LNCaP clone FGC (cell line): Measurements from ENCODE around the gene LRRC59.

Experiments
- DNase-seq: peaks from one replicate; pipeline ENCODE4 v3.0.0-alpha.2; 2011; ENCODE audit warnings: low read depth
- H3K4me3 ChIP-seq: 2 replicates; pipeline ENCODE4 v1.5.1; 2011; ENCODE audit warnings: mild to moderate bottlenecking, low read depth, low read length, control low read depth
- CTCF ChIP-seq: IDR thresholded peaks from 2 replicates; pipeline ENCODE4 v1.5.1; 2012; ENCODE audit warnings: mild to moderate bottlenecking; ENCODE audit not compliant: control insufficient read depth, insufficient read depth; ENCODE audit errors: extremely low read depth

Gene LRRC59

GRCh38 chr17:50364061-50364458, 33.3 kb downstream of the LRRC59 start:
- TF ChIP-seq CTCF: no peak
- no peak overlapping the region for H3K4me3 ChIP-seq
- no peak for DNase-seq

- DNase-seq: no peak
- TF ChIP-seq CTCF: no peak
- H3K4me3 ChIP-seq: no peak overlapping the region
Measured at GRCh38 chr17:50363217-50364060, 33.9 kb downstream of the LRRC59 start.

DNA sequence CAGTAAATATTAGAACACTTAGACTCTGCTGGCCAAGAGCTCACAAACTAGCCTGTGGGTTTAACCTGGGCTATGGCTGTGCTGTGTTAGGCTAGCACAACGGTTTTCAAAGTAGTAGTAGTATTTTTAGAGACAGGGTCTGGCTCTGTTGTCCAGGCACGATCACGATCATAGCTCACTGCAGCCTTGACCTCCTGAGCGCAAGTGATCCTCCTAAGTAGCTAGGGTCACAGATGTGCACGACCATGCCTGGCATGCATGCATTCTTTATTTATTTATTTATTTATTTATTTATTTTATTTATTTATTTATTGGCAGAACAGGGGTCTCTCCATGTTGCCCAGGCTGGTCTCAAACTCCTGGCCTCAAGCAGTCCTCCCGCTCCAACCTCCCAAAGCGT, 34.7 kb downstream of the LRRC59 start:
- no peak for TF ChIP-seq CTCF
- no peak overlapping the region for H3K4me3 ChIP-seq
- DNase-seq: no peak

- TF ChIP-seq CTCF: peak; percentile 78
- peak; percentile 18 for DNase-seq
- no peak overlapping the region for H3K4me3 ChIP-seq
Measured at GRCh38 chr17:50361561-50362480, 35.5 kb downstream of the LRRC59 start.

DNA sequence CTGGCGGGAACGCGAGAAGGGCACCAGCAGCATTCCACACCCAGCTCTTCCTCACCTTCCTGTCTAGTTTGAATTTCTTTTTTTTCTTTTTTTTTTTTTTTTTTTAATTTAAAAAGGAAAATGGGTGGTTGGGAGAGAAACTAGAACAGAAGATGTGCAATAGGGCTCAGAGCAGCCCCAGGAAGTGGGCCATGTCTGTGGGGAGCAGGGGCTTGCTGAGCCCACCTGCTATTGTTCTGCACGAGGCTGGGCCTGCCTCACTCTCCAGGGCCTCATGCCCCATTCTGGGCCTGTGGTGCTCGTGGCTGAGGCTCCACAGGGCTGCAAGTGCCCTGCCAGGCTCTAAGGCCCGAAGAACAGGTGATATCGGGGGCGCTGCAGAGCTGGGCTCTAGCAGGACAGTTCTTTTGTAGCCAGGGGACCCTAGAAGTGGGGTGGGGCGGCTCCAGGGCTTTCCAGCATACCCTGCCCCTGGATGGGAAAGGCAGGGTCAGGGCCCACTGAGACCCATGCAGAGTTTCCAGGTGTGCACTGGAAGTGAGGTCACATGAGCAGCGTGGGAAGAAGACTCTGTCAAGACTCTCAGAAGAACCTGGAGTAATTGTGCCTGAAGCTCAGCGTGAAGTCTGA, 36.7 kb downstream of the LRRC59 start:
- DNase-seq: no peak
- no peak for TF ChIP-seq CTCF

GRCh38 chr17:50359998-50360461, 37.3 kb downstream of the LRRC59 start:
- TF ChIP-seq CTCF: no peak
- no peak overlapping the region for H3K4me3 ChIP-seq
- DNase-seq: no peak

More for the DNA sequence above, 36.7 kb downstream of the LRRC59 start:
- no peak overlapping the region for H3K4me3 ChIP-seq
